HFF-Myc (cell line): Measurements from ENCODE around the gene TMEM185A.
"Not testable (repeated sequence)": the region's sequence is repeated elsewhere in the genome, so short reads cannot be mapped to it uniquely, and the experiment has no call there.

Experiments used
- DNase-seq: peaks from one replicate; pipeline ENCODE4 v3.0.0-alpha.2; 2011; ENCODE audit warnings: low read depth; ENCODE audit errors: extremely low read depth
- H3K4me3 ChIP-seq: replicated peaks from 2 replicates; pipeline ENCODE4 v1.5.1; 2011; ENCODE audit warnings: low read depth, mild to moderate bottlenecking, control low read depth, low read length
- CTCF ChIP-seq: IDR thresholded peaks from 2 replicates; pipeline ENCODE4 v1.5.1; 2012; ENCODE audit warnings: mild to moderate bottlenecking, low read depth, low read length, control low read depth; ENCODE audit errors: missing control alignments

Gene TMEM185A

DNA sequence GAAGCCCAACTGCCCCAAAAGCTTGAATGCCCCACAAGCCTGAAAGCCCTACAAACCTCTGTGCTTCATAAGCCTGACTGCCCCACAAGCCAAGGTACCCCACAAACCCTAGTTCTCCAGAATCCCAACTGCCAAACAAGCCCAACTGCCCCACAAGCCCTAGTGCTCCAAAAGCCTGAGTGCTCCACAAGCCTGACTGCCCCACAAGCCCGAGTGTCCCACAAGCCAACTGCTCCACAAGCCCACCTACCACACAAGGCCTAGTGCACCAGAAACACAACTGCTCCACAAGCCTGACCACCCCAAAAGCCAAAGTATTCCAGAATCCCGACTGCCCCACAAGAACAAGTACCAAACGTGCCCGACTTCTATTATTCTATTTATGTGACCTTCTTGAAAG lies 68.2 kb downstream of the TMEM185A start:
- H3K4me3 ChIP-seq: no peak overlapping the region
- no peak for DNase-seq
- no peak for TF ChIP-seq CTCF

DNA sequence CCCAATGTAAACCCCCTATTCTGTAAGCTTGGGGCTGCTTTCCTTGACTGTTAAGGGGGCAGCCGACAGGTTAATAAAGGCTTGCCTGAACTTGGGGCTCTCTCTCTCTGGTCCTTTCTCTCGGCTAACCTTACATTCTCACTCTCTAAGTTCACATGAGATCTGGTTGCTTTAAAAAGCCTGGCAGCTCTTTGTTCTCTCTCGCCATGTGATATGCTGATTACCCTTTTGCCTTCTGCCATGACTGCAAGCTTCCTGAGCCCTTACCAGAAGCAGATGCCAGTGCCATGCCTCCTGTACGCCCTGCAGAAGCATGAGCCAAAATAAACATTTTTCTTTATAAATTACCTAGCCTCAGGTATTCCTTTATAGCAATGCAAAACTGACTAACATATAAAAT lies 76.3 kb downstream of the TMEM185A start:
- H3K4me3 ChIP-seq, DNase-seq: not testable (repeated sequence)

DNA sequence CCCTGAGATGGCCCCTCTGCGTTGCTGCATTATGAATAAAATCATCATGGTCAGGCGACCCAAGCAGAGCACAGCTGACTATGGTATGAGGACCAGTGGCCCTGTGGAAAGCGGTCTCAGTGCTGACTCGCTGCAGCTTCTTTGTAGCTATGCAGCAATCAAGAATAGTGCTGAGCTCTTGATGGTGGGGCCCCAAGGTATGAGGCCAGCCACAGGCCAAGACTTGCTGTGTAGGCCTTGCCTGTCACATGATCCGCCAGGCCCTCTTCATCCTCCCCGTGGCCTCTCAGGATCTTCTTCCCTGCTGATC lies 79.7 kb downstream of the TMEM185A start:
- DNase-seq, H3K4me3 ChIP-seq: not testable (repeated sequence)

DNA sequence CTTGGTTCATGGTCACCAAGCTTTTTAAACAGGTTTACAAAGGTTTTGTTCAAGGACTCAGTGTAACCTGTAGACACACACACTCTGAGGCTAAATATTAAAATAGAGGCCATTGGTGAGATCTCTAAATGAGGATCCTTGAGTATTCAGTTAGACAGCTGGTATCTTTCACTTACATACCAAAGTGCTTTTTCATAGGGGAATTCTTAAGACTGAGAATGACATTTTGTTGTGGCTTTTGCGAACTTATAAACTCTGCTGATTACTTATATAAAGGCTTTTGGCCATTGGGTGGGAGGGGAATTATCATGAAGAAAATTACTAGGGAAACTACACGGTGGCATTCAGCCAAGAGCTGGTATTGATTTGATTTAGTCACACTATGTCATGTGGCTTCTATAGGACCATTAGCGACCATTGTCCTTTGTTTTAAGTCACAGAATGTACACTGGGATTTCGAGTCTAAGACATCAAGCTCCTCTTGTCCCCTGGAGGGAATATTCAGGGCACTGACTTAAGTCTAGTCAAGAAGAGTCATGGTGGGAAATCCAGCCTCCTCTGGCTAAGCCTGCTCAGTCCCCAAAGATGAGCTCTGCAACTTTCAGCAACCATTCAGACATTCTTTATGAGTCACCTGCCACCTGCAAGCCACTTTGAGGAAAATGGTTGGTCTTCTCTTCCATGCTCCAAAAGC lies 80.2 kb downstream of the TMEM185A start:
- not testable (repeated sequence) for DNase-seq, H3K4me3 ChIP-seq

- not testable (repeated sequence) for DNase-seq, H3K4me3 ChIP-seq
Measured at GRCh38 chrX:149550454-149550853, 81.1 kb downstream of the TMEM185A start.

GRCh38 chrX:149549701-149550100 lies 81.9 kb downstream of the TMEM185A start, which contains the start of gene HSFX3:
Gene HSFX3 (minus strand): TSS chrX:149549924. CDS start chrX:149549852, 72 bp downstream.
- H3K4me3 ChIP-seq, DNase-seq: not testable (repeated sequence)

DNA sequence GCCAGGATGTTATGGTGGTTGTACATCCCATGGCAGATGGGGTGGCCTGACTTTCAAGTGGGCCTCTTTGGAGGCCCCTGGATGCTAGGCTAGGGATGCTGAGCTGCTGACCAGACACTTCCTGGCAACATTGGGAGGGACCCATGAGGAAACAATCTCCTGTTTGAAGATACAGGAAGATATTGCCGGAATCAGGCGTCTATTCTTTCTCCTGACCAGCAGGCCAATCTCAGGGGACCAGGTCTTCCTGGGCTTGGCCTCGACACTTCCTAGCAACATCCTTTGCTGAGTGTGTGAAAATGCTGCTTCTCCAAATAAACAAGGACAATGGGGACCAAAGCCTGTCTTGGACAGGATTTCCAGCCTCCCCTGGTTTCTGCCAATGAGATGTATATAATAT lies 83.8 kb downstream of the TMEM185A start:
- DNase-seq, H3K4me3 ChIP-seq: not testable (repeated sequence)

DNA sequence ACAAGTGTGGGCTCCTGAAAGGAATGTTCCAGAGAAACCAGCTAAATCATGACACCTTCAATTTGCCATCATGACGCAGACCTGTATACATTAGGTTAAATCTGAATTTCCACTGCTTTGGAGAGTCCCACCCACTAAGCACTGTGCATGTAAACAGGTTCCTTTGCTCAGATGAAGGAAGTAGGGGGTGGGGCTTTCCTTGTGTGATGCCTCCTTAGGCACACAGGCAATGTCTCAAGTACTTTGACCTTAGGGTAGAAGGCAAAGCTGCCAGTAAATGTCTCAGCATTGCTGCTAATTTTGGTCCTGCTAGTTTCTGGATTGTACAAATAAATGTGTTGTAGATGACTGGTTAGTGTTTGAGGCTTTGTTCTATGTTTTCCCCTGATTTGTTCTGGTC lies 84.6 kb downstream of the TMEM185A start:
- not testable (repeated sequence) for DNase-seq, H3K4me3 ChIP-seq
